ENCODE data around the gene CERKL.

The CERKL gene

DNA sequence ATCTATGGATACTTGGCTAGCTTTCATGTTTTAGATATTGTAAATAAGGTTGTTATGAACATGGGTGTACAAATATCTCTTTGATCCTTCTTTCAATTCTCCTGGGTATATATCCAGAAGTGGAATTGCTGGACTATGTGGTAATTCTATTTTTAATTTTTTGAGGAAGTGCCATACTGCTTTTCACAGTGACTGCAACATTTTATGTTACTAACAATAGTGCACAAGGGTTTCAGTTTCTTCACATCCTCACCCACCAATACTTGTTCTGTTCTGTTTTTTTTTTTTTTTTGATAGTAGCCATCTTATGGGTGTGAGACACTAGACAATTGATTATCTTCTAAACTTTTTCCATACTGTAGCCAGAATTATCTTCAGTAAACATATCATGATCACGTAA is 40.7 kb upstream of the CERKL start:
- no peak for ATAC-seq
- TF ChIP-seq, protein P1, sequence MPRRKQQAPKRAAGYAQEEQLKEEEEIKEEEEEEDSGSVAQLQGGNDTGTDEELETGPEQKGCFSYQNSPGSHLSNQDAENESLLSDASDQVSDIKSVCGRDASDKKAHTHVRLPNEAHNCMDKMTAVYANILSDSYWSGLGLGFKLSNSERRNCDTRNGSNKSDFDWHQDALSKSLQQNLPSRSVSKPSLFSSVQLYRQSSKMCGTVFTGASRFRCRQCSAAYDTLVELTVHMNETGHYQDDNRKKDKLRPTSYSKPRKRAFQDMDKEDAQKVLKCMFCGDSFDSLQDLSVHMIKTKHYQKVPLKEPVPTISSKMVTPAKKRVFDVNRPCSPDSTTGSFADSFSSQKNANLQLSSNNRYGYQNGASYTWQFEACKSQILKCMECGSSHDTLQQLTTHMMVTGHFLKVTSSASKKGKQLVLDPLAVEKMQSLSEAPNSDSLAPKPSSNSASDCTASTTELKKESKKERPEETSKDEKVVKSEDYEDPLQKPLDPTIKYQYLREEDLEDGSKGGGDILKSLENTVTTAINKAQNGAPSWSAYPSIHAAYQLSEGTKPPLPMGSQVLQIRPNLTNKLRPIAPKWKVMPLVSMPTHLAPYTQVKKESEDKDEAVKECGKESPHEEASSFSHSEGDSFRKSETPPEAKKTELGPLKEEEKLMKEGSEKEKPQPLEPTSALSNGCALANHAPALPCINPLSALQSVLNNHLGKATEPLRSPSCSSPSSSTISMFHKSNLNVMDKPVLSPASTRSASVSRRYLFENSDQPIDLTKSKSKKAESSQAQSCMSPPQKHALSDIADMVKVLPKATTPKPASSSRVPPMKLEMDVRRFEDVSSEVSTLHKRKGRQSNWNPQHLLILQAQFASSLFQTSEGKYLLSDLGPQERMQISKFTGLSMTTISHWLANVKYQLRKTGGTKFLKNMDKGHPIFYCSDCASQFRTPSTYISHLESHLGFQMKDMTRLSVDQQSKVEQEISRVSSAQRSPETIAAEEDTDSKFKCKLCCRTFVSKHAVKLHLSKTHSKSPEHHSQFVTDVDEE (CRISPR knock-in tag; IDR thresholded peaks at IDR 0.05) = no peak
- TF ChIP-seq SNAI2 (CRISPR knock-in tag; IDR thresholded peaks at IDR 0.05) (no peak), ZNF8 (CRISPR knock-in tag; IDR thresholded peaks at IDR 0.05) (no peak), TCF4 (CRISPR knock-in tag; IDR thresholded peaks at IDR 0.05; ENCODE audit: borderline replicate concordance) (no peak), CSDC2 (CRISPR knock-in tag; IDR thresholded peaks at IDR 0.05) (no peak), ZC3H10 (CRISPR knock-in tag; IDR thresholded peaks at IDR 0.05) (no peak), GLIS3 (CRISPR knock-in tag; IDR thresholded peaks at IDR 0.05) (no peak), ZNF70 (CRISPR knock-in tag; IDR thresholded peaks at IDR 0.05) (no peak), ESRRG (CRISPR knock-in tag; IDR thresholded peaks at IDR 0.05) (no peak), TOX (CRISPR knock-in tag; IDR thresholded peaks at IDR 0.05; ENCODE audit: borderline replicate concordance) (no peak), OSR1 (CRISPR knock-in tag; IDR thresholded peaks at IDR 0.05) (no peak), PPARA (CRISPR knock-in tag; IDR thresholded peaks at IDR 0.05; ENCODE audit: borderline replicate concordance) (no peak), ARNTL (CRISPR knock-in tag; IDR thresholded peaks at IDR 0.05; ENCODE audit: borderline replicate concordance, low read depth) (no peak), ZNF565 (CRISPR knock-in tag; conservative IDR thresholded peaks at IDR 0.05; ENCODE audit: low read depth) (no peak), RARB (CRISPR knock-in tag; IDR thresholded peaks at IDR 0.05) (no peak), ISL1 (CRISPR knock-in tag; IDR thresholded peaks at IDR 0.05) (no peak)
- TF ChIP-seq, protein P2, sequence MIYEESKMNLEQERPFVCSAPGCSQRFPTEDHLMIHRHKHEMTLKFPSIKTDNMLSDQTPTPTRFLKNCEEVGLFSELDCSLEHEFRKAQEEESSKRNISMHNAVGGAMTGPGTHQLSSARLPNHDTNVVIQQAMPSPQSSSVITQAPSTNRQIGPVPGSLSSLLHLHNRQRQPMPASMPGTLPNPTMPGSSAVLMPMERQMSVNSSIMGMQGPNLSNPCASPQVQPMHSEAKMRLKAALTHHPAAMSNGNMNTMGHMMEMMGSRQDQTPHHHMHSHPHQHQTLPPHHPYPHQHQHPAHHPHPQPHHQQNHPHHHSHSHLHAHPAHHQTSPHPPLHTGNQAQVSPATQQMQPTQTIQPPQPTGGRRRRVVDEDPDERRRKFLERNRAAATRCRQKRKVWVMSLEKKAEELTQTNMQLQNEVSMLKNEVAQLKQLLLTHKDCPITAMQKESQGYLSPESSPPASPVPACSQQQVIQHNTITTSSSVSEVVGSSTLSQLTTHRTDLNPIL (CRISPR knock-in tag; IDR thresholded peaks at IDR 0.05; ENCODE audit: low read depth) = no peak
- TF ChIP-seq, protein P3, sequence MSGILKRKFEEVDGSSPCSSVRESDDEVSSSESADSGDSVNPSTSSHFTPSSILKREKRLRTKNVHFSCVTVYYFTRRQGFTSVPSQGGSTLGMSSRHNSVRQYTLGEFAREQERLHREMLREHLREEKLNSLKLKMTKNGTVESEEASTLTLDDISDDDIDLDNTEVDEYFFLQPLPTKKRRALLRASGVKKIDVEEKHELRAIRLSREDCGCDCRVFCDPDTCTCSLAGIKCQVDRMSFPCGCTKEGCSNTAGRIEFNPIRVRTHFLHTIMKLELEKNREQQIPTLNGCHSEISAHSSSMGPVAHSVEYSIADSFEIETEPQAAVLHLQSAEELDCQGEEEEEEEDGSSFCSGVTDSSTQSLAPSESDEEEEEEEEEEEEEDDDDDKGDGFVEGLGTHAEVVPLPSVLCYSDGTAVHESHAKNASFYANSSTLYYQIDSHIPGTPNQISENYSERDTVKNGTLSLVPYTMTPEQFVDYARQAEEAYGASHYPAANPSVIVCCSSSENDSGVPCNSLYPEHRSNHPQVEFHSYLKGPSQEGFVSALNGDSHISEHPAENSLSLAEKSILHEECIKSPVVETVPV (CRISPR knock-in tag; IDR thresholded peaks at IDR 0.05) = no peak
- TF ChIP-seq, protein P4, sequence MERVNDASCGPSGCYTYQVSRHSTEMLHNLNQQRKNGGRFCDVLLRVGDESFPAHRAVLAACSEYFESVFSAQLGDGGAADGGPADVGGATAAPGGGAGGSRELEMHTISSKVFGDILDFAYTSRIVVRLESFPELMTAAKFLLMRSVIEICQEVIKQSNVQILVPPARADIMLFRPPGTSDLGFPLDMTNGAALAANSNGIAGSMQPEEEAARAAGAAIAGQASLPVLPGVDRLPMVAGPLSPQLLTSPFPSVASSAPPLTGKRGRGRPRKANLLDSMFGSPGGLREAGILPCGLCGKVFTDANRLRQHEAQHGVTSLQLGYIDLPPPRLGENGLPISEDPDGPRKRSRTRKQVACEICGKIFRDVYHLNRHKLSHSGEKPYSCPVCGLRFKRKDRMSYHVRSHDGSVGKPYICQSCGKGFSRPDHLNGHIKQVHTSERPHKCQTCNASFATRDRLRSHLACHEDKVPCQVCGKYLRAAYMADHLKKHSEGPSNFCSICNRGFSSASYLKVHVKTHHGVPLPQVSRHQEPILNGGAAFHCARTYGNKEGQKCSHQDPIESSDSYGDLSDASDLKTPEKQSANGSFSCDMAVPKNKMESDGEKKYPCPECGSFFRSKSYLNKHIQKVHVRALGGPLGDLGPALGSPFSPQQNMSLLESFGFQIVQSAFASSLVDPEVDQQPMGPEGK (CRISPR knock-in tag; IDR thresholded peaks at IDR 0.05; ENCODE audit: borderline replicate concordance) = no peak
- TF ChIP-seq, protein P5, sequence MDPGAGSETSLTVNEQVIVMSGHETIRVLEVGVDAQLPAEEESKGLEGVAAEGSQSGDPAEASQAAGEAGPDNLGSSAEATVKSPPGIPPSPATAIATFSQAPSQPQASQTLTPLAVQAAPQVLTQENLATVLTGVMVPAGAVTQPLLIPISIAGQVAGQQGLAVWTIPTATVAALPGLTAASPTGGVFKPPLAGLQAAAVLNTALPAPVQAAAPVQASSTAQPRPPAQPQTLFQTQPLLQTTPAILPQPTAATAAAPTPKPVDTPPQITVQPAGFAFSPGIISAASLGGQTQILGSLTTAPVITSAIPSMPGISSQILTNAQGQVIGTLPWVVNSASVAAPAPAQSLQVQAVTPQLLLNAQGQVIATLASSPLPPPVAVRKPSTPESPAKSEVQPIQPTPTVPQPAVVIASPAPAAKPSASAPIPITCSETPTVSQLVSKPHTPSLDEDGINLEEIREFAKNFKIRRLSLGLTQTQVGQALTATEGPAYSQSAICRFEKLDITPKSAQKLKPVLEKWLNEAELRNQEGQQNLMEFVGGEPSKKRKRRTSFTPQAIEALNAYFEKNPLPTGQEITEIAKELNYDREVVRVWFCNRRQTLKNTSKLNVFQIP (CRISPR knock-in tag; IDR thresholded peaks at IDR 0.05; ENCODE audit: borderline replicate concordance, low read depth) = no peak

DNA sequence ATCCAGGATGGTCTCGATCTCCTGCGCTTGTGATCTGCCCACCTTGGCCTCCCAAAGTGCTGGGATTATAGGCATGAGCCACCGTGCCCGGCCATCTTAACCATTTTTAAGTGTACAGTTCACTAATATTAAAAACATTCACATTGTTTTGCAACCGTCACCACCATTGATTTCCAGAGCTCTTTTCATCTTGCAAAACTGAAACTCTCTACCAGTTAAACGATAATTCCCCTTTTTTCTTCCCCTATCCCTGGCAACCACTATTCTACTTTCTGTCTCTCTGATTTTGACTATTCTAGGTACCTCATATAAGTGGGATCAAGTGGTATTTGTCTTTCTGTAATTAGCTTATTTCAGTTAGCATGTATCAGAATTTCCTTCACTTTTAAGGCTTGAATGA is 40.2 kb upstream of the CERKL start:
- no peak for TF ChIP-seq ZFP3 (CRISPR knock-in tag; IDR thresholded peaks at IDR 0.05)
- no peak for TF ChIP-seq ZNF70 (CRISPR knock-in tag; IDR thresholded peaks at IDR 0.05)
- no peak for TF ChIP-seq PPARA (CRISPR knock-in tag; IDR thresholded peaks at IDR 0.05; ENCODE audit: borderline replicate concordance)
- no peak for TF ChIP-seq OSR1 (CRISPR knock-in tag; IDR thresholded peaks at IDR 0.05)
- no peak for TF ChIP-seq ARNTL (CRISPR knock-in tag; IDR thresholded peaks at IDR 0.05; ENCODE audit: borderline replicate concordance, low read depth)
- TF ChIP-seq ZNF8 (CRISPR knock-in tag; IDR thresholded peaks at IDR 0.05) = no peak
- no peak for ATAC-seq

DNA sequence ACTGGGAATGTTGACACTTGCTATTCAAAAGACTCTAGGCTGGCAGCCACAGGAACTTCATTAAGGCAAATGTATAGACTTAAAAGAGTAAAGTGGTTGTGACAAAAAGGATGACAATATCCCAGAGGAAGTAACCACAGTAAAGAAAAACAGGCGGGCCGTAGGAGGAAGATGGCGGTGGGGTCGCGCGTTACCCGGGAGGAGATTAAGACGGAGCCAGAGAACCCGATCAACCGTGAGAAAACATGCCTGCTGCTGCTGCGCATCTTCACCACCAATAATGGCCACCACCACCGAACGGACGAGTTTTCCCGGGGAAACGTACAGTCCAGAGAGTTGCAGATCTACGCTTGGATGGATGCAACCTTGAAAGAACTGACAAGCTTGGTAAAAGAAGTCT is 37.4 kb upstream of the CERKL start:
- no peak for ATAC-seq
- TF ChIP-seq, protein P2 (CRISPR knock-in tag; IDR thresholded peaks at IDR 0.05; ENCODE audit: low read depth) = no peak
- TF ChIP-seq BACH2 (CRISPR knock-in tag; IDR thresholded peaks at IDR 0.05; ENCODE audit: borderline replicate concordance) = no peak
- no peak for TF ChIP-seq ZC3H10 (CRISPR knock-in tag; IDR thresholded peaks at IDR 0.05)

Measured in SK-N-SH treated with all-trans-retinoic acid at 6 μM for 48 hours (cell line).